Activated T-helper 2 cell treated with anti-CD3 and anti-CD28 coated beads, Interferon-gamma antibody, Interleukin-2, Interleukin-4, amounts not matched to agents 10 μg/mL and 5 μg/mL and 100 μg/mL, durations not matched to agents 14 hours and 24 hours and 36 hours (primary cell): Measurements from ENCODE around the gene NSRP1. TPM values are rescaled to one million over a fixed set of nuclear protein-coding genes. Genes with fewer than 3 reads are reported as not detected.
"Not testable (repeated sequence)": the region's sequence is repeated elsewhere in the genome, so short reads cannot be mapped to it uniquely, and the experiment has no call there.

Experiments used
- DNase-seq: peaks from one replicate; pipeline ENCODE4 v3.0.0; 2021; ENCODE audit warnings: low spot score
- H3K27ac Mint-ChIP-seq: one replicate; pipeline ENCODE4 v1.8.0; 2021; ENCODE audit warnings: mixed read lengths
- H3K27me3 Mint-ChIP-seq: one replicate; pipeline ENCODE4 v1.8.0; 2021; ENCODE audit warnings: low read depth, mixed read lengths
- H3K36me3 Mint-ChIP-seq: one replicate; pipeline ENCODE4 v1.8.0; 2021; ENCODE audit warnings: low read depth, mixed read lengths
- H3K4me1 Mint-ChIP-seq: one replicate; pipeline ENCODE4 v1.8.0; 2021; ENCODE audit warnings: low read depth, mixed read lengths
- H3K4me3 Mint-ChIP-seq: one replicate; pipeline ENCODE4 v1.8.0; 2021; ENCODE audit warnings: low read depth, mild to moderate bottlenecking, moderate library complexity, mixed read lengths
- H3K9me3 Mint-ChIP-seq: one replicate; pipeline ENCODE4 v1.8.0; 2021; ENCODE audit warnings: mixed read lengths
- intact Hi-C: fragments of 100-400 bp; cut with micrococcal nuclease; formaldehyde crosslinking; loops from one replicate; pipeline ENCODE4 v1.15.1; 2023
- total RNA-seq: library from RNA; stranded (reverse); gene quantifications from 2 replicates; pipeline ENCODE4 v1.2.3, GENCODE V29; 2022

Gene NSRP1
- total RNA-seq, 1 donor from 2014 or later = 27.4 TPM

DNA sequence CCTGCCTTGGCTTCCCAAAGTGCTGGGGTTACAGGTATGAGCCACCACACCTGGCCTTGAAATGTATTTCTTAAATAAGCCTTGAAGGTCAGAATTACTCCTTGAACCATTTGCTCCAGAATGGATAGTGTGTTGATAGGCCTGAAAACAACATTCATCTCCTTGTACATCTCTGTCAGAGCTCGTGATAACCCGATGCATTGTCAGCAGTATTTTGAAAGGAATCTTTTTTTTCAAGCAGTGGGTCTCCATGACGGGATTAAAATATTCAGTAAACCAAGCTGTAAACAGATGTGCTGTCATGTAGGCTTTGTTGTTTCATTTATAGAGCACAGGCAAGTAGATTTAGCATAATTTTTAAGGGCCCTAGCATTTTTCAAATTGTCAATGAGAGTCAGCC is 16.6 kb downstream of the NSRP1 start:
- Mint-ChIP-seq H3K27ac (no peak overlapping the region), H3K9me3 (no peaks in the 10 kb centered on the region), H3K4me1 (peaks cover 19% of the 10 kb centered on the region), H3K4me3 (no peak overlapping the region), H3K27me3 (no peaks in the 10 kb centered on the region), H3K36me3 (peaks cover 52% of the 10 kb centered on the region)
- intact Hi-C loops = no loop called here
- no peak for DNase-seq

DNA sequence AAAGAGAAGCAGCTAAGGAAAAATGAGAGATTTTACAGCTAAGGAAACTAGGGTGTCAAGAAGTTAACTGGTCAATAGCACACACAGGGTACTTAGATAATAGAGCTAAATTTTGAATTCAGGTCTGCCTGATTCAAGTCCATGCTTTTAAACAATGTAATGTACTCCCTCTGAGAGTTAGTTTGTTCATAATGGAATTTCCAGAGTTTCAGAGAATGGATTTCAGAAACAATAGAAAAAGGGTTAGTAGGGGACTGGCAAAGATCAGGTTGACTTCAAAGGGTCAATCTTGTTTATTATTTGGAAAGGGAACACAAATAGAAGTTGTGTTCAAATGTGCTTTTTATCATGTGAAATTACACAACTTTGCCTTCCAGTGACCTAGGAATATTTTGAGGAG is 17.9 kb downstream of the NSRP1 start:
- H3K36me3 Mint-ChIP-seq = peaks cover 57% of the 10 kb centered on the region
- no peak for DNase-seq
- H3K9me3 Mint-ChIP-seq = no peaks in the 10 kb centered on the region
- intact Hi-C loops = no loop called here
- H3K4me3 Mint-ChIP-seq = no peak overlapping the region
- no peaks in the 10 kb centered on the region for H3K27me3 Mint-ChIP-seq
- H3K27ac Mint-ChIP-seq = no peak overlapping the region
- H3K4me1 Mint-ChIP-seq = peaks cover 19% of the 10 kb centered on the region

DNA sequence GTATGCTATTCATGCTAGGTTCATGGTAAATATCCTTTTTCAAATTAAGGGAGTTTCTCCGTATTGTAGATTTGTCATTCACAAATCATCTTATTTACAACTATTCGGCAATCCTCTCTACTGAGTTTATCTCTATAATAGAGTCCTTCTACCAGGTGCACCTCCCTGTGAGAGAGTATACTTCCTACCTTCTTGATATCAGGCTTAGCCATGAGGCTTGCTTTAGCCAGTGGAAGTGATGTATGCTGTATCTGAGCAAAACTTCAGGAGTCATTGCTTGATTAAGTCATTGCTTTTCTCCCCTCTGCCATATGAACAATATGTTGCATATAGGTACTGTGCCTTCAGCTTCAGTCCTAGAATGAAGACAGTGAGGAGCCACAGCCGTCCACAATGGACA is 20.5 kb downstream of the NSRP1 start:
- Mint-ChIP-seq H3K27ac (no peak overlapping the region), H3K4me1 (peaks cover 14% of the 10 kb centered on the region), H3K36me3 (peaks cover 41% of the 10 kb centered on the region), H3K27me3 (no peaks in the 10 kb centered on the region), H3K9me3 (no peaks in the 10 kb centered on the region), H3K4me3 (no peak overlapping the region)
- DNase-seq = no peak
- intact Hi-C loops = no loop called here

DNA sequence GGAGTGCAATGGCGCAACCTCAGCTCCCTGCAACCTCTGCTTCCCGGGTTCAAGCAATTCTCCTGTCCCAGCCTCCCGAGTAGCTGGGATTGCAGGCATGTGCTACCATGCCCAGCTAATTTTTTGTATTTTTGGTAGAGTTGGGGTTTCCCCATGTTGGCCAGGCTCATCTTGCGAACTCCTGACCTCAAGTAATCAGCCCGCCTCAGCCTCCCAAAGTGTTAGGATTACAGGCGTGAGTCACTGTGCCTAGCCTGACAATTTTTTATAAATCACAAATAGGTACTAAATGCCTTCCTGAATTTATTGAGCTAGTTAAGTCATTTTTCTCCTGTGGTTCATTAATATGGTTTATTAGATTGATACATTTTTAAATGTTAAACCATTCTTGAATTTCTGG is 31.2 kb downstream of the NSRP1 start:
- H3K27me3 Mint-ChIP-seq, H3K4me1 Mint-ChIP-seq, H3K4me3 Mint-ChIP-seq, H3K27ac Mint-ChIP-seq, DNase-seq, H3K9me3 Mint-ChIP-seq, intact Hi-C loops: not testable (repeated sequence)
- H3K36me3 Mint-ChIP-seq = peaks cover 19% of the 10 kb centered on the region

DNA sequence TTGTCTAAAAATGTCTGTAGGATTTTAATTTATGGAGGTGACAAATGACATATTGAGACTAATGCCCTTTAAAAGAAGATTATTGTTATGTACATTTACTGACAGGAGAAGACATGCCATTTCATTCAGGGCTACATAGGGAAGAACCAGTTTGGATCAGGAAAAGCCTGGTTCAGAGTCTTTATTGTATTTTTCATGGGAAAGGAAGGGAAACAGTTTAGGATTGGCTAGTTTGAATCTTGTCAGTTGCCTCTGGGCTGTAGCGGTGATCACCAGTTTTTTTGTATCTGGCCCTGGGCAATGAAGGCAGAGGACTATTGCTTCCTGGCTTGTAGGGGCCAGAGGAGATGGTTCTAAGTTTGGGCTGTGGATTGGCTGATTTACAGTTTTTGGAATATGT is 31.8 kb downstream of the NSRP1 start:
- no peaks in the 10 kb centered on the region for H3K27me3 Mint-ChIP-seq
- H3K4me1 Mint-ChIP-seq = peaks cover 8% of the 10 kb centered on the region
- H3K4me3 Mint-ChIP-seq = no peak overlapping the region
- H3K36me3 Mint-ChIP-seq = peaks cover 19% of the 10 kb centered on the region
- no peak overlapping the region for H3K27ac Mint-ChIP-seq
- intact Hi-C loops = no loop called here
- DNase-seq = no peak
- no peaks in the 10 kb centered on the region for H3K9me3 Mint-ChIP-seq

DNA sequence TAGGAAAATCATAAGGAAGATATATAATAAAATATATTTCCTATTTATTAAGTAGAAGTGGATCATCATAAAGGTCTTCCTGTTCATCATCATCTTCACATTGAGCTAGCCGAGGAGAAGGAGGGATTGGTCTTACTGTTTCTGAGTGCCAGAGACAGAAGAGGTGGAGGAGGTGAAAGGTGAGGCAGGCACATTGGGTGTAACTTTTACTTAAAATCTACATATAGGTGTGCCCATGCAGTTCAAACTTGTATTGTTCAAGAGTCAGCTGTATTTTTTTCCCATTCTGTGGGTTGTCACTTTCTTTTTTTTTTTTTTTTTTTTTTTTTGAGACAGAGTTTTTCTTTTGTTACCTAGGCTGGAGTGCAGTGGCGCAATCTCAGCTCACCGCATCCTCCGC is 34.9 kb downstream of the NSRP1 start:
- Mint-ChIP-seq H3K36me3 (peaks cover 24% of the 10 kb centered on the region), H3K9me3 (no peaks in the 10 kb centered on the region), H3K27me3 (no peaks in the 10 kb centered on the region), H3K4me1 (peaks cover 8% of the 10 kb centered on the region), H3K4me3 (no peak overlapping the region), H3K27ac (no peak overlapping the region)
- DNase-seq = no peak
- intact Hi-C loops = no loop called here

DNA sequence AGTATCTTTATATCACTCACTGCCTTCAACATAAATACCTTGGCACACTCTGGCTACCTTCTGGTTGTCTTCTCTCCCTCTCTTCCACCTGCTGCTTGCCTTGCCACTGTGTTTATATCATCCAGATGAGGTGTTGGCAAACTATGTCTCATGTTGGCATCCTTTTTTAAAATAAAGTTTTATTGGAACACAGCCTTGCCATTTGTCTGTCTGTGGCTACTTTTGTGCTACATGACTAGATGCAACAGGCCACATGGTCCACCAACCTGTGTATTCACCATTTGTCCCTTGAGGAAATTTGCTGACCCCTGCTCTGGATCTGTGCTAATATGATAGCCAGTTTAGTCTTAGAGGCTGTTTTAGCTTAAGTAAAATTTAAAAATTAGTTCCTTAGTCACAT is 36.8 kb downstream of the NSRP1 start:
- Mint-ChIP-seq H3K27me3 (no peaks in the 10 kb centered on the region), H3K9me3 (peaks cover 3% of the 10 kb centered on the region), H3K36me3 (peaks cover 32% of the 10 kb centered on the region), H3K4me3 (no peak overlapping the region), H3K4me1 (peaks cover 5% of the 10 kb centered on the region), H3K27ac (no peak overlapping the region)
- DNase-seq = no peak
- intact Hi-C loops = no loop called here

DNA sequence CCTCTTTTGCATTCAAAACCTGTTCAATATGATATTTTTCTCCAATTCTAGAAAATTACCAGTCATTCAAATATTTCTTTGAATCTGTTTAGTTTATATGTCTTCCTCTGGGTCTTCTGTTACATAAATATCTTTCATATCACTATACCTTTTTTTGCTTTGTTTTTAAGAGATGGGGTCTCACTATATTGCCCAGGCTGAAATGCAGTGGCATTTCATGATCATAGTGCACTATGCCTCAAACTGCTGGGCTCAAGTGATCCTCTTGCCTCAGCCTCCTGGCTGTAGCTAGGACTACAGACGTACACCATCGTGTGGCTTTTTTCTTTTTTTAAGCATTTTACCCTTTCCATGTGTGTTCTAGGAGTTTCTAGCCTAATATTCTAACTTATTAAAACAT is 38.8 kb downstream of the NSRP1 start:
- Mint-ChIP-seq H3K4me3 (no peak overlapping the region), H3K27ac (no peak overlapping the region), H3K4me1 (peaks cover 2% of the 10 kb centered on the region), H3K27me3 (no peaks in the 10 kb centered on the region), H3K9me3 (peaks cover 23% of the 10 kb centered on the region), H3K36me3 (peaks cover 49% of the 10 kb centered on the region)
- DNase-seq = no peak
- intact Hi-C loops = no loop called here

DNA sequence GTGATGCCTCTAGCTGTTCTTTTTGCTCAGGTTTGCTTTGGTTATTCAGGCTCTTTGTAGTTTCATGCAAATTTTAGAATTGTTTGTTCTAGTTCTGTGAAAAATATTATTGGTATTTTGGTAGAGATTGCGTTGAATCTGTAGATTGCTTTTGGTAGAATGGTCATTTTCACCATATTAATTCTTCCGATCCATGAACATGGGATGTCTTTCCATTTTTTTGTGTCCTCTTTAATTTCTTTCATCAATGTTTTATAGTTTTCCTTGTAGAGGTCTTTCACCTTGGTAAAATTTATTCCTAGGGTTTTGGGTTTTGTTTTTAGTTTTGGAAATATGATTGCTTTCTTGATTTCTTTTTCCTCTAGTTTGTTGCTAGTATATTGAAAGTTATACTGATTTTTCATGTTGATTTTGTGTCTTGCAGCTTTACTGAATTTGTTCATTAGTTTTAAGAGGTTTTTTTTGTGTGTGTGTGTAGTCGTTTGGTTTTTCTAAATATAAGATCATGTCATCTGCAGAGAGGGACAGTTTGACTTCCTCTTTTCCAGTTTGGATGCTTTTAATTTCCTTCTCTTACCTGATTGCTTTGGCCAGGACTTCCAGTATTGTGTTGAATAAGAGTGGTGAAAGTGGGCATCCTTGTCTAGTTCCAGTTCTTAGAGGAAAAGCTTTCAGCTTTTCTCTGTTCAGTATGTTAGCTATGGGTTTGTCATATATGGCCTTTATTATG is 42.4 kb downstream of the NSRP1 start:
- intact Hi-C loops = no loop called here
- no peak for DNase-seq
- Mint-ChIP-seq H3K36me3 (peaks cover 64% of the 10 kb centered on the region), H3K27ac (no peak overlapping the region), H3K27me3 (no peaks in the 10 kb centered on the region), H3K4me3 (no peak overlapping the region), H3K4me1 (peaks cover 2% of the 10 kb centered on the region), H3K9me3 (peaks cover 26% of the 10 kb centered on the region)

DNA sequence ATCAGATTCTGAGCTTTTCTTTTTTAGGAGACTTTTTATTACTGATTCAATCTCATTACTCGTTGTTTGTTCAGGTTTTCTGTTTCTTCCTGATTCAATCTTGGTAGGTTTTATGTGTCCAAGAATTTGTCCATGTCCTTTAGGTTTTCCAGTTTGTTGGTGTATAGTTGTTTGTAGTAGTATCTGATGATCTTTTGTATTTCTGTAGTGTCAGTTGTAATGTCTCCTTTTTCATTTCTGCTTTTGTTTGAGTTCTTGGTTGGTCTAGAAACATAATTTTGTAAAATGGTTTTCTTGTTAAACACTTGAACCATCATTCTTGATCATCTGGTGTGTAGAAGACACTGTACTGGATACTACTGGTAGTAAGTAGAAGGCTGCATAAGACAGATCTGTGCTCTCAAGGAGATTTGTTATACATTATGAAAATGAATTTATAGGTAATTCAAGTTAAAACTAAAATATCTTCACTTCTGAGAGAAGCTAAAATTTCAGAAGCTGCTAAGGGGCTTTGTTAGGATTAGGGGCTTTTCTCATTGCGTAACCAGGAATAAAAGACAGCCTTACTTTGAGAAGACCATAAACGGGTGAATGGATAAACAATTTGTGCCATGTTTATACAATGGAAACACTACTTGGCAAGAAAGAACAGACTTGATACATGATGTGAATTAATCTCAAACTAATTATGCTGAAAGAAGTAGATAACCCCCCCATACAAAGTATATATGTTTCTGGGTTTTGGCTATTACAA is 44.0 kb downstream of the NSRP1 start:
- Mint-ChIP-seq H3K4me3 (no peak overlapping the region), H3K27me3 (no peaks in the 10 kb centered on the region), H3K4me1 (peaks cover 11% of the 10 kb centered on the region), H3K27ac (no peak overlapping the region), H3K36me3 (peaks cover 60% of the 10 kb centered on the region), H3K9me3 (peaks cover 26% of the 10 kb centered on the region)
- intact Hi-C loops = no loop called here
- DNase-seq = no peak

DNA sequence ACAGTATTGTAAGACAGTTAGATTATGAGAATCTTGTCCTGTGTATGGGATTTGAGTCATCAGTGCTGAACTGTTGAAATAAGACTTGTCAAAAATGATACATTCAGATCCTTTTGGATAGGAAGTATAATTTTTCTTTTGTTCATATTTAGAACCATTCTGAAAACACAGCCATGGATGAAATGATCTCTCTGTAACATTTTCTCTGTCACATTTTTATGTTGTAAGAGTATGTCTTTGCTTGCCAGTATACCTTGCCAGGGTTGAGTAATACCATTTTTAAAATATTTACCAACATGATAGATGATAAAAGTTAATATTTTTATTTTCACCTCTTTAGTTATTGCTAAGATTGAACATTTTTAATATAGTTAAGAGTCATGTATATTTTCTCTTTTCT is 45.0 kb downstream of the NSRP1 start:
- no peak overlapping the region for H3K27ac Mint-ChIP-seq
- DNase-seq = no peak
- H3K9me3 Mint-ChIP-seq = peaks cover 26% of the 10 kb centered on the region
- H3K27me3 Mint-ChIP-seq = no peaks in the 10 kb centered on the region
- no peak overlapping the region for H3K4me3 Mint-ChIP-seq
- peaks cover 54% of the 10 kb centered on the region for H3K36me3 Mint-ChIP-seq
- H3K4me1 Mint-ChIP-seq = peaks cover 14% of the 10 kb centered on the region
- intact Hi-C loops = no loop called here

DNA sequence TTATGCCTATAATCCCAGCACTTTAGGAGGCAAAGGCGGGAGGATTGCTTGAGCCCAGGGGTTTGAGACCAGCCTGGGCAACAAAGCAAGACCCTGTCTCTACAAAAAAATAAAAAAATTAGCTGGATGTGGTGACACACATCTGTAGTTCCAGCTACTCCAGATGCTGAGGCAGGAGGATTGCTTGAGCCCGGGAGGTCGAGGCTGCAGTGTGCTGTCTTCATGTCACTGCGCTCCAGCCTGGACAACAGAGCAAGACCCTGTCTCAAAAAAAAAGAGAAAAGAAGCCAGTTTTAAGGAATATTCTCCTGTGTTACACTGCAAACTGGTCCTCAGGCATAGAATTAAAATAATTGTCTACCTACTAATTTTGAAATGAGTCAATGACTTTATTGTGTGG is 47.9 kb downstream of the NSRP1 start:
- H3K36me3 Mint-ChIP-seq = peaks cover 34% of the 10 kb centered on the region
- DNase-seq = no peak
- no peak overlapping the region for H3K4me3 Mint-ChIP-seq
- peaks cover 12% of the 10 kb centered on the region for H3K4me1 Mint-ChIP-seq
- intact Hi-C loops = no loop called here
- H3K9me3 Mint-ChIP-seq = peaks cover 12% of the 10 kb centered on the region
- no peaks in the 10 kb centered on the region for H3K27me3 Mint-ChIP-seq
- H3K27ac Mint-ChIP-seq = no peak overlapping the region

DNA sequence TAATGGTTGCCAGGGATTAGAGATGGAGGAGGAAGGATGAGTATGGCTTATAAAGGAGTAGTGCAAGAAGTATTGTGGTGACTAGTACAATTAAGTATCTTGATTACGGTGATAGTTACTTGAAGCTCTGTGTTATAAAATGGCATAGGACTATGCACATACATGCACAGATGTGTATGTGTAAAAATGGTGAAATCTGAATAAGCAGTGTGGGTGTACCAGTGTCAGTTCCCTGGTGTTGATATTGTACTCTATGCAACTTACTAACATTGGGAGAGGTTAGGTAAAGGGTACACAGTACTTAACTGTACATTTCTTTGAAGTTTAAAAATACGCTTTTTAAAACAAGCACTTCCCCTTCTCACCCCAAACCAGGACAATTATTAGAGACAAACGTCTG is 48.5 kb downstream of the NSRP1 start:
- no peaks in the 10 kb centered on the region for H3K27me3 Mint-ChIP-seq
- no peak overlapping the region for H3K4me3 Mint-ChIP-seq
- H3K27ac Mint-ChIP-seq = no peak overlapping the region
- H3K9me3 Mint-ChIP-seq = peaks cover 6% of the 10 kb centered on the region
- peaks cover 28% of the 10 kb centered on the region for H3K36me3 Mint-ChIP-seq
- H3K4me1 Mint-ChIP-seq = peaks cover 12% of the 10 kb centered on the region
- DNase-seq = no peak
- intact Hi-C loops = no loop called here
